Lung (tissue), 12 donors: ENCODE results near the gene ZBP1. TPM values are rescaled to one million over a fixed set of nuclear protein-coding genes. Genes with fewer than 3 reads are reported as not detected.

Source experiments
- ATAC-seq: fragments of 200-7000 bp; cut with Tn5 transposase; one replicate; pipeline ENCODE4 v1.9.1; 2020; ENCODE audit warnings: moderate number of reproducible peaks; ENCODE audit not compliant: insufficient read depth, low FRiP score
- DNase-seq, 3 donors: peaks; one replicate each; pipeline ENCODE4 v3.0.0-alpha.2; 2013 to 2017
- H3K27ac ChIP-seq, 2 donors: one replicate each; pipeline ENCODE4 v1.5.1; 2013; ENCODE audit warnings: mild to moderate bottlenecking in 2 of 2, moderate library complexity in 2 of 2, control low read depth in 1 of 2, inconsistent platforms in 1 of 2, low read depth in 1 of 2, low read length in 1 of 2
- H3K27me3 ChIP-seq, 3 donors: one replicate each; pipeline ENCODE4 v1.5.1; 2013; ENCODE audit warnings: low read length in 2 of 3; ENCODE audit not compliant: control insufficient read depth in 3 of 3, insufficient read depth in 3 of 3
- H3K36me3 ChIP-seq, 4 donors: one replicate each; pipeline ENCODE4 v1.5.1; 2013; ENCODE audit warnings: low read length in 4 of 4, mild to moderate bottlenecking in 1 of 4, moderate library complexity in 1 of 4; ENCODE audit not compliant: control insufficient read depth in 4 of 4, insufficient read depth in 4 of 4
- H3K4me1 ChIP-seq, 5 donors: one replicate each; pipeline ENCODE4 v1.5.1; 2013; ENCODE audit warnings: low read length in 5 of 5, mild to moderate bottlenecking in 2 of 5, moderate library complexity in 1 of 5; ENCODE audit not compliant: control insufficient read depth in 5 of 5, insufficient read depth in 5 of 5
- H3K4me3 ChIP-seq: one replicate; pipeline ENCODE4 v1.5.1; 2013; ENCODE audit warnings: mild to moderate bottlenecking, control low read depth, moderate library complexity
- H3K9ac ChIP-seq, 2 donors: one replicate each; pipeline ENCODE4 v1.5.1; 2013; ENCODE audit warnings: low read length in 2 of 2, control low read depth in 1 of 2; ENCODE audit not compliant: insufficient read depth in 1 of 2
- H3K9me3 ChIP-seq, 4 donors: one replicate each; pipeline ENCODE4 v1.5.1; 2013; ENCODE audit warnings: low read length in 3 of 4, mild to moderate bottlenecking in 1 of 4, moderate library complexity in 1 of 4; ENCODE audit not compliant: control insufficient read depth in 4 of 4, insufficient read depth in 3 of 4
- CTCF ChIP-seq: IDR thresholded peaks from 2 replicates; pipeline ENCODE4 v1.5.1; 2012; ENCODE audit warnings: mild to moderate bottlenecking; ENCODE audit errors: control extremely low read depth, extremely low read depth
- WGBS, 2 donors: extraction: QIAGEN DNeasy Blood & Tissue Kit; methylation state at CpG; one replicate each; pipeline ENCODE4 v1.1.7; 2013; 5-methylcytosine and 5-hydroxymethylcytosine counted together
- polyA plus RNA-seq, 2 donors: library from polyadenylated mRNA; stranded (reverse); fragments of 200-250 nt; gene quantifications; one replicate each; pipeline ENCODE4 v1.2.1, GENCODE V29; 2013
- total RNA-seq, 2 donors: library from RNA; depleted of rRNA in 1 of 2; stranded (reverse); fragments of >200 nt in 1 of 2; gene quantifications; one replicate each; pipeline ENCODE4 v1.2.1, GENCODE V29; 2014 to 2021
- donor health status: control.
- donor health status: control.
- donor health status: Bipolar disorder and iron deficiency.
- donor health status: healthy.
- donor health status: DM: yes; HTN: yes; CAD: no.

The ZBP1 gene
- total and polyA plus RNA-seq, 4 donors = 1.3 to 5.3 (median 2.5) TPM

- Histone ChIP-seq H3K36me3 (no peaks in the 10 kb centered on the region), H3K9ac (no peak overlapping the region), H3K4me1 (no peaks in the 10 kb centered on the region), H3K9me3 (no peaks in the 10 kb centered on the region), H3K27ac (no peak overlapping the region), H3K27me3 (peaks cover 0 to 6% (median 0%) of the 10 kb centered on the region in 3 donors), H3K4me3 (no peak overlapping the region)
- 86 to 93% methylated on average over 6 of the region's 6 CpGs for WGBS, 2 donors
- DNase-seq (no peak), ATAC-seq (no peak)
- no peak for TF ChIP-seq CTCF
Measured at GRCh38 chr20:57617079-57617795, 3.0 kb downstream of the ZBP1 start.

GRCh38 chr20:57616143-57616951 is 3.9 kb downstream of the ZBP1 start:
- no peak for TF ChIP-seq CTCF
- H3K9me3 ChIP-seq = no peaks in the 10 kb centered on the region
- no peaks in the 10 kb centered on the region for H3K4me1 ChIP-seq
- no peak for ATAC-seq
- H3K36me3 ChIP-seq = no peaks in the 10 kb centered on the region
- H3K27ac ChIP-seq = no peak overlapping the region
- no peak overlapping the region for H3K9ac ChIP-seq
- WGBS, 2 donors = 89 to 95% methylated on average over 20 of the region's 20 CpGs
- H3K27me3 ChIP-seq = peaks cover 0 to 6% (median 0%) of the 10 kb centered on the region in 3 donors
- H3K4me3 ChIP-seq = no peak overlapping the region
- DNase-seq = no peak

- Histone ChIP-seq H3K9ac (no peak overlapping the region), H3K4me3 (no peak overlapping the region), H3K4me1 (no peaks in the 10 kb centered on the region), H3K36me3 (no peaks in the 10 kb centered on the region), H3K27me3 (peaks cover 0 to 6% (median 0%) of the 10 kb centered on the region in 3 donors), H3K27ac (no peak overlapping the region), H3K9me3 (no peaks in the 10 kb centered on the region)
- no peak for ATAC-seq
- no peak for TF ChIP-seq CTCF
- 79 to 82% methylated on average over 8 of the region's 8 CpGs for WGBS, 2 donors
- DNase-seq = no peak
Measured at GRCh38 chr20:57615445-57615811, 4.8 kb downstream of the ZBP1 start.
